Transverse colon (tissue), 3 donors: ENCODE data around the gene FOXP1.

ENCODE experiments used
- CTCF ChIP-seq, 5 experiments: fragments of 200-600 bp in 3 of 5; fragments of 450-650 bp in 2 of 5; sonication (generic) in 3 of 5; IDR thresholded peaks; 1 replicate in 2 of 5; 2 replicates in 3 of 5; pipeline ENCODE4 v1.5.1; 2016 to 2017; ENCODE audit warnings: antibody characterized with exemption in 5 of 5, inconsistent platforms in 3 of 5, mild to moderate bottlenecking in 2 of 5, moderate library complexity in 1 of 5
- EP300 ChIP-seq: sonication (generic); formaldehyde crosslinking; IDR thresholded peaks from one replicate; pipeline ENCODE4 v1.6.1; 2017; ENCODE audit warnings: antibody characterized with exemption, low read depth
- POLR2A ChIP-seq: fragments of 450-650 bp; IDR thresholded peaks from one replicate; pipeline ENCODE4 v1.6.1; 2016; ENCODE audit warnings: antibody characterized with exemption, mild to moderate bottlenecking, moderate library complexity

GRCh38 chr3:71629289-71629688 is 45.8 kb upstream of the FOXP1 start:
- no peak for TF ChIP-seq CTCF (IDR thresholded peaks at IDR 0.05)
- TF ChIP-seq EP300, result no peak
- TF ChIP-seq POLR2A, result no peak
